Osteoblast (primary cell): Measurements from ENCODE around the gene GNAS-AS1. TPM values are rescaled to one million over a fixed set of nuclear protein-coding genes. Genes with fewer than 3 reads are reported as not detected.
A peak's percentile ranks its signal among the peaks of the same experiment; 100 is the strongest.

Experiments
- DNase-seq: peaks from one replicate; pipeline ENCODE4 v3.0.0; 2011; ENCODE audit warnings: low spot score, mixed read lengths; ENCODE audit not compliant: insufficient read length; ENCODE audit errors: missing footprints
- H2AFZ ChIP-seq: 2 replicates; pipeline ENCODE4 v1.6.0; 2011; ENCODE audit warnings: mild to moderate bottlenecking, low read length
- H3K27ac ChIP-seq: 2 replicates; pipeline ENCODE4 v1.5.1; 2011; ENCODE audit warnings: mild to moderate bottlenecking, low read depth, low read length, moderate library complexity
- H3K27me3 ChIP-seq: 2 replicates; pipeline ENCODE4 v1.6.0; 2012; ENCODE audit warnings: mild to moderate bottlenecking, control low read depth, inconsistent platforms, low read length, moderate library complexity; ENCODE audit not compliant: insufficient read depth
- H3K36me3 ChIP-seq: 2 replicates; pipeline ENCODE4 v1.5.1; 2011; ENCODE audit warnings: mild to moderate bottlenecking, low read length, control low read depth, moderate library complexity; ENCODE audit not compliant: insufficient read depth
- H3K4me1 ChIP-seq: 2 replicates; pipeline ENCODE4 v1.5.1; 2011; ENCODE audit warnings: mild to moderate bottlenecking, low read length, control low read depth, moderate library complexity; ENCODE audit not compliant: insufficient read depth
- H3K4me2 ChIP-seq: 2 replicates; pipeline ENCODE4 v1.6.0; 2011; ENCODE audit warnings: mild to moderate bottlenecking, low read length; ENCODE audit not compliant: insufficient read depth
- H3K4me3 ChIP-seq: fragments of 200-600 bp; sonication (generic); 3 replicates; pipeline ENCODE4 v1.5.1; 2012; ENCODE audit warnings: mild to moderate bottlenecking, low read length, inconsistent platforms; ENCODE audit not compliant: insufficient read depth
- H3K79me2 ChIP-seq: 2 replicates; pipeline ENCODE4 v1.6.0; 2012; ENCODE audit warnings: mild to moderate bottlenecking, low read length, control low read depth, inconsistent platforms; ENCODE audit not compliant: insufficient read depth
- H3K9me3 ChIP-seq: 2 replicates; pipeline ENCODE4 v1.5.1; 2011; ENCODE audit warnings: low read depth, low read length, control low read depth
- H4K20me1 ChIP-seq: 2 replicates; pipeline ENCODE4 v1.6.0; 2012; ENCODE audit warnings: mild to moderate bottlenecking, low read length, control low read depth; ENCODE audit not compliant: insufficient read depth
- CTCF ChIP-seq: IDR thresholded peaks from 2 replicates; pipeline ENCODE4 v1.5.1; 2011; ENCODE audit warnings: mild to moderate bottlenecking, low read depth, low read length, moderate library complexity; ENCODE audit errors: extremely low read depth
- total RNA-seq: library from RNA; depleted of rRNA; stranded (reverse); fragments of >200 nt; gene quantifications from 2 replicates; pipeline ENCODE4 v1.2.3, GENCODE V29; 2012

The GNAS-AS1 gene
- total RNA-seq, 1 donor = 0.72 TPM

DNA sequence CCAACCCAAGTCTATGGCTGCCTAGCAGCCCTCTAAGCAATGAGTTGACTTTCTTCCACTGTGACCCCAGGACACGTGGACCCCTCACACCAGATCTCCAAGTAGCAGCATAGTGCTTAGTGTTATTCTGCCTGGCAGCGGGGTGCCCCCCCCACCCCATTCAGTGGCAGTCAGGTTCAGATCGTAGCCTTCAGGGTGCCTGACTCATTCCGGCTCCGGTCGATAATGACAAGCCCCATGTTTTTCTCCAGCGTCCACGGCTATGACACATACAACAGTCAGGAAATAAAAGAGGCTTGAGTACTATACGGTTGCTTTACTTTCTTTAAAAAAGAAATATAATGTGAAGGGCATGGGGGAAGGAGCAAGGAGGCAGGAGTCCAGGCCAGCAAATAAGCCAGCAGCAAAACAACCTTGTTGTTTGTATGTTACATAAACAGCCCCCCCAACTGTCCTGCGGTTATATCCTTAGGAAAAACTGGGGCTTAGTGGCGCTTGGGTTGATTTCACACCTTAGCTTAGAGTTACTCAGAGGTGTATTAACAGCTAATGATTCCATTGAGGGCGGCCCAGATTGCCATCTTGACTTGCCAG lies 24.9 kb upstream of the GNAS-AS1 start:
- Histone ChIP-seq H3K9me3 (no peaks in the 10 kb centered on the region), H3K36me3 (no peaks in the 10 kb centered on the region), H3K27ac (no peak overlapping the region), H3K27me3 (no peaks in the 10 kb centered on the region), H4K20me1 (no peaks in the 10 kb centered on the region), H3K4me3 (no peak overlapping the region), H3K4me1 (peaks cover 10% of the 10 kb centered on the region), H2AFZ (no peak overlapping the region), H3K79me2 (no peaks in the 10 kb centered on the region), H3K4me2 (peak overlapping the region; percentile 54)
- no peak for TF ChIP-seq CTCF
- peak; percentile 90 for DNase-seq

- no peak for DNase-seq
- no peaks in the 10 kb centered on the region for H3K36me3 ChIP-seq
- TF ChIP-seq CTCF = no peak
- H3K27ac ChIP-seq = no peak overlapping the region
- no peak overlapping the region for H3K4me3 ChIP-seq
- H4K20me1 ChIP-seq = no peaks in the 10 kb centered on the region
- H3K4me2 ChIP-seq = peak overlapping the region; percentile 54
- no peak overlapping the region for H2AFZ ChIP-seq
- H3K79me2 ChIP-seq = no peaks in the 10 kb centered on the region
- H3K27me3 ChIP-seq = no peaks in the 10 kb centered on the region
- no peaks in the 10 kb centered on the region for H3K9me3 ChIP-seq
- peaks cover 10% of the 10 kb centered on the region for H3K4me1 ChIP-seq
Measured at GRCh38 chr20:58875111-58875510, 24.4 kb upstream of the GNAS-AS1 start.

GRCh38 chr20:58874469-58874868 lies 23.8 kb upstream of the GNAS-AS1 start:
- H2AFZ ChIP-seq = peak overlapping the region; percentile 66
- no peaks in the 10 kb centered on the region for H4K20me1 ChIP-seq
- no peaks in the 10 kb centered on the region for H3K36me3 ChIP-seq
- TF ChIP-seq CTCF = no peak
- DNase-seq = no peak
- H3K9me3 ChIP-seq = no peaks in the 10 kb centered on the region
- H3K79me2 ChIP-seq = no peaks in the 10 kb centered on the region
- no peak overlapping the region for H3K4me3 ChIP-seq
- no peaks in the 10 kb centered on the region for H3K27me3 ChIP-seq
- no peak overlapping the region for H3K4me2 ChIP-seq
- H3K4me1 ChIP-seq = peaks cover 10% of the 10 kb centered on the region
- no peak overlapping the region for H3K27ac ChIP-seq

GRCh38 chr20:58871533-58872102 lies 20.9 kb upstream of the GNAS-AS1 start:
- Histone ChIP-seq H4K20me1 (no peaks in the 10 kb centered on the region), H2AFZ (no peak overlapping the region), H3K4me2 (no peak overlapping the region), H3K79me2 (no peaks in the 10 kb centered on the region), H3K36me3 (no peaks in the 10 kb centered on the region), H3K9me3 (no peaks in the 10 kb centered on the region), H3K4me1 (peaks cover 17% of the 10 kb centered on the region), H3K27me3 (no peaks in the 10 kb centered on the region), H3K27ac (no peak overlapping the region), H3K4me3 (no peak overlapping the region)
- TF ChIP-seq CTCF = no peak
- peak; percentile 22 for DNase-seq
